C1 segment of cervical spinal cord (tissue), 14 donors: ENCODE data around the gene C3orf52.
A peak's percentile ranks its signal among the peaks of the same experiment; 100 is the strongest.

Experiments used
- DNase-seq, 14 donors: peaks; one replicate each; lab custom pipeline; 2025; lab: John Stamatoyannopoulos, UW

Gene C3orf52

DNA sequence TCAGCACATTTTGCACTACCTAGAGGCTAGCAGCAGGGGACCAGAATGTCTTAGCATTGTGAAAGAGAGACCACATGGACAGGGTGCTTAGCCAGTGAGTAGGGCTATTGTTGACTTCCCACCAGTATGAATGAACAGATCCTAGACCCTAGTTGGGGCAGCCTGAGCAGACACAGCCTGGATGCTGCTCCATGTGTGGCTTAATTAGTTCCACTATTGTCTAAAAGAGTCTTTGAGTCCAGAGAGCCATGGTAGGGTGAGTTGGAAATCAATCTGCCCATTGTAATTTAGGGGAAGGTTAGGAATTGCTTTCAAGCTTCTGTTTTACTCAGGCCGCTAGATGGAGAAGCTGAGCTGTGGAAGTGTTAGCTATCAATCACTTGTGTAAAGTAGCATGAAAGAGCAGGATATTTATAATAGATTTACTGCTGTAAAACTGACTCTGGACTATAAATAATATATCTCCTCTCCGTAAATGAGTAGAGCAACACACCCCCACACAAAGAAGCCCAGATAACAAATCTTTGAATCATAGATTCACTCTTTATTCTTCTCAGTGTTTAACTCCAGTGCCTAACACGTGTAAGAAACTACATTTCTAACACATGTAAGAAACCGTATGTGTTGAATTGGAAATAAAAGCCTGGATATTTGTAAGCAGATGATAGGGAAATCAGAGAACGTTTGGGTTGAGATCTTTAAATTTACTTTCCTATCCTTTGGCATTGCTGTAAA, 50.9 kb downstream of the C3orf52 start:
- peak in 11 of 14 donors; percentile 9 to 62 (median 35) for DNase-seq

DNA sequence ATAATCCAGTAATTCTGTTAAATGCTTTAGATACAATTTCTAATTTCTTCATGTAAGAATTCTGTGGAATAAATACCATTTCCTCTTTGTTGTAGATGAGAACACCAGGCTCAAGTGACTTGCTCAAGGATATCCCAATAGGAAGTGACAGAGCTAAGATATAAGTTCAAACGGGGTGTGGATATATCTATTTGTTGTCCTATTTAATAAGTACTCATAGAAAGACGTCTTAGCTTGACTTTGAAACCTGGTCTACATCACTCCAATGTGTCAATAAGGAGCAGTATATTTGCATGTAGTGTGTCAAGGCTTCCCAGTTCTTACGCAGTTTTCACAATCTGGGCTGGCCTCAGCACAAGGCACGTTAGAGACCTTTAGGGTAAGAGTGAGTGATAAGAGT, 51.6 kb downstream of the C3orf52 start:
- no peak for DNase-seq

GRCh38 chr3:112138219-112138969, 52.2 kb downstream of the C3orf52 start:
- no peak for DNase-seq

- no peak for DNase-seq
Observed at GRCh38 chr3:112140584-112140983, 54.4 kb downstream of the C3orf52 start.

DNA sequence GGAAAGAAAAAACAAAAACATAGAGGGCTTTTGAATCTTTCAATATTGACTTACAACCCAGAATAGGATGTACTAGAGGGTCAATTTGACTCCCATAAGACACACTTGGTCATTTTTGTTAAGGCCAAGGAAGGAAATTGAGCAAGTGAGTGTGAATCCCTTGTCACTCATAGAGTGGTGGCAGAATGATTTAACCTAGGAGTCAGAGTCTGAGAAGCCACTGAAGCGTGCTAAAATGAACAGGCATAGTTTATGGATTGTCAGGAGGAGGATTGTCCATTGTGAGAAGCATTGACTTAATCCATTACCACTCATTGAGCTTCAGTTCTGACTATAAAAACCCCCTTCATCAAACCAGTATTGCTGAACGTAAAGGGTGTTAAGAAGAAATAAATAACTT, 55.1 kb downstream of the C3orf52 start:
- DNase-seq, result no peak

DNA sequence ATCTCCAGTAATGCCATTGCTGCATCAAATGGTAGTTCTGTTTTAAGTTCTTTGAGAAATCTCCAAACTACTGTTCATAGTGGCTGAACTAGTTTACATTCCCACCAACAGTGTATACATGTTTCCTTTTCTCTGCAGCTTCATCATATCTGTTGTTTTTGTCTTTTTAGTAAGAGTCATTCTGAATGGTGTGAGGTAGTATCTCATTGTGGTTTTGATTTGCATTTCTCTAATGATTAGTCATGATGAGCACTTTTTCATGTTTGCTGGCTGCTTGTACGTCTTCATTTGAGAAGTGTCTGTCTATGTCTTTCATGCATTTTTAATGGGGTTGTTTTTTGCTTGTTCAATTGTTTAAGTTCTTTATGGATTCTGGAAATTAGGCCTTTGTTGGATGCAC, 57.1 kb downstream of the C3orf52 start:
- DNase-seq, result no peak

- DNase-seq, result no peak
Observed at GRCh38 chr3:112143689-112144088, 57.5 kb downstream of the C3orf52 start.

- no peak for DNase-seq
Observed at GRCh38 chr3:112149136-112149535, 62.9 kb downstream of the C3orf52 start.

- DNase-seq, result no peak
Observed at GRCh38 chr3:112167758-112168157, 81.6 kb downstream of the C3orf52 start.
